Measurements from ENCODE around the gene DLGAP1.

The DLGAP1 gene

DNA sequence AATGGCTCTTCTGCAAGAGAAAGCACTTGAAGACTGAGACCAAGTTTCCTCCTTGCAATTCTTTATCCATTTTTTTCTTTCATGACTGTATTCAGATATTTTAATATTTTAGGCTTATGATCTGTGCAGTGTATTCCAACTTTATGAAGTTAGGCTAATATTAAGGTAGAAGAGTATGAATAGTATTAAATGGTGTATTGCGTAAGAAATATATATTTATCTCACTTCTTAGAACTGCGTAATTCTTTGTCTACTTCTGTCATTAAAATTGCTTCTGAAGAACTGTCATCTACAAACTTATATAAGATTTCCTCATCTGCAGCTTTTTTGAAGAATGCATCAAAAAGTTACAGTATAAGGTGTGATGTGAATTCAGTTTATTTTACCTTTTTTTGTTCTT lies 183.2 kb downstream of the DLGAP1 start (continued):
- TF ChIP-seq, protein P1, sequence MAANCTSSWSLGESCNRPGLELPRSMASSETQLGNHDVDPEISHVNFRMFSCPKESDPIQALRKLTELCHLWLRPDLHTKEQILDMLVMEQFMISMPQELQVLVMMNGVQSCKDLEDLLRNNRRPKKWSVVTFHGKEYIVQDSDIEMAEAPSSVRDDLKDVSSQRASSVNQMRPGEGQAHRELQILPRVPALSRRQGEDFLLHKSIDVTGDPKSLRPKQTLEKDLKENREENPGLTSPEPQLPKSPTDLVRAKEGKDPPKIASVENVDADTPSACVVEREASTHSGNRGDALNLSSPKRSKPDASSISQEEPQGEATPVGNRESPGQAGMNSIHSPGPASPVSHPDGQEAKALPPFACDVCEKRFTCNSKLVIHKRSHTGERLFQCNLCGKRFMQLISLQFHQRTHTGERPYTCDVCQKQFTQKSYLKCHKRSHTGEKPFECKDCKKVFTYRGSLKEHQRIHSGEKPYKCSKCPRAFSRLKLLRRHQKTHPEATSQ (tag by site-specific recombination; IDR thresholded peaks at IDR 0.05) = no peak
- no peak for TF ChIP-seq ZNF223 (tag by site-specific recombination; IDR thresholded peaks at IDR 0.05)

DNA sequence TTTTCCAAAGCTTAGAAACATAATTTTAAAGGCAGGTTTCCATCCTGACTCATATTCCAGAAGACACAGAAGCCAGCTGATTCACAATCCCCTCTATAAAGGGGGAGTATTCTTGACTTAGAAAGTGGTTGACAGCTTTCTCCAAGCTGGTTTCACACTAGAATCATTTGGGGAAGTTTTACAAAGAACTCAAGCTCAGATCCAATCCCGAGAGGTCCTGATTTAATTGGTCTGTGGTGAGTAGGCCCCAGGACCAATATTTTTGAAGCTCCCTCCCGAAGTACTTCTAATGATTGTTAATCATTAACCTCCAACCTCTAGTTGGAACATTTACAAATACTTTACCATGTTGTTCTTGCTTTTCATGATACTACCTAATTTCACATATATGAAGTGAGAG lies 184.1 kb downstream of the DLGAP1 start:
- Histone ChIP-seq H3K4me3 (ENCODE audit: low read depth, low read length) (no peak overlapping the region), H3K36me3 (ENCODE audit: control insufficient read depth in 2 of 2, insufficient read depth in 1 of 2, low read length in 2 of 2) (no peaks in the 10 kb centered on the region), H3K4me1 (ENCODE audit: control insufficient read depth, insufficient read depth, low read length) (no peaks in the 10 kb centered on the region), H3K9me3 (ENCODE audit: control insufficient read depth, insufficient read depth, low read depth, low read length) (no peaks in the 10 kb centered on the region), H3K27ac (ENCODE audit: extremely low read depth, low read depth, low read length) (no peak overlapping the region)
- TF ChIP-seq ZNF596 (tag by site-specific recombination; IDR thresholded peaks at IDR 0.05) (no peak), ZNF138 (tag by site-specific recombination; IDR thresholded peaks at IDR 0.05; ENCODE audit: borderline replicate concordance) (no peak), KLF10 (tag by site-specific recombination; IDR thresholded peaks at IDR 0.05) (no peak), ZBTB21 (tag by site-specific recombination; IDR thresholded peaks at IDR 0.05) (no peak), YY1 (tag by site-specific recombination; IDR thresholded peaks at IDR 0.05) (no peak), ZNF174 (tag by site-specific recombination; IDR thresholded peaks at IDR 0.05) (no peak), ZNF629 (tag by site-specific recombination; IDR thresholded peaks at IDR 0.05) (no peak)
- POLR2A ChIA-PET = no interaction called here
- CTCF ChIA-PET = no interaction called here

DNA sequence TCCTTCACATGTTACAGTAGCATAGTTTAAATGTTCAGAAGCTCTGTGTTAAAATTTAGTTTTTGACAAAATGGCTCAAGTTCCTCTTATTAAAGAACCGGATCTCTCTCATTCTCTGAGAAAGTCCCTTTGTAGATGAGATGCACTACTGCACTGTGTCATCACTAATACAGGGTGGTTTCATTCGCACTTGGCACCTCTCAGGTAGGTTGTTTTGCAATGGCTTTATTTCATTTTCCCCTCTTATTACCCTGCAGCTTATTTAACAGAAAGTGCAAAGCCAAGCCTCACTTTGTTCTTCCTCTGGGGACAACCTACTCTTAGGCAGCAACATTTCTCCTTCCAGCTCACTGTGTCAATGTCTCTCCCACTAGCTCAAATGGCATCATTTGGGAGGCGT lies 185.1 kb downstream of the DLGAP1 start:
- no peak overlapping the region for H3K4me3 ChIP-seq (ENCODE audit: low read depth, low read length)
- POLR2A ChIA-PET = no interaction called here
- H3K27ac ChIP-seq (ENCODE audit: extremely low read depth, low read depth, low read length) = no peak overlapping the region
- no peaks in the 10 kb centered on the region for H3K4me1 ChIP-seq (ENCODE audit: control insufficient read depth, insufficient read depth, low read length)
- H3K9me3 ChIP-seq (ENCODE audit: control insufficient read depth, insufficient read depth, low read depth, low read length) = no peaks in the 10 kb centered on the region
- CTCF ChIA-PET = interaction anchor here (0.7 kb wide), 1 partner anchor 11 kb away, joined by 3 read pairs; no protein-coding TSS in a partner anchor
- no peaks in the 10 kb centered on the region for H3K36me3 ChIP-seq (ENCODE audit: control insufficient read depth in 2 of 2, insufficient read depth in 1 of 2, low read length in 2 of 2)
- TF ChIP-seq ZNF341 (tag by site-specific recombination; IDR thresholded peaks at IDR 0.05; ENCODE audit: low read depth) (no peak), ZNF701 (tag by site-specific recombination; IDR thresholded peaks at IDR 0.05) (no peak), ZNF335 (tag by site-specific recombination; conservative IDR thresholded peaks at IDR 0.05) (no peak), ZNF350 (tag by site-specific recombination; IDR thresholded peaks at IDR 0.05) (no peak), ZSCAN23 (tag by site-specific recombination; IDR thresholded peaks at IDR 0.05) (no peak), ZNF549 (tag by site-specific recombination; IDR thresholded peaks at IDR 0.05) (no peak), ZEB2 (tag by site-specific recombination; IDR thresholded peaks at IDR 0.05) (no peak), ZNF560 (tag by site-specific recombination; IDR thresholded peaks at IDR 0.05; ENCODE audit: borderline replicate concordance) (no peak), ZNF239 (tag by site-specific recombination; IDR thresholded peaks at IDR 0.05) (no peak), OSR2 (tag by site-specific recombination; IDR thresholded peaks at IDR 0.05) (no peak), KLF9 (tag by site-specific recombination; IDR thresholded peaks at IDR 0.05; ENCODE audit: low read depth) (no peak), KLF10 (tag by site-specific recombination; IDR thresholded peaks at IDR 0.05) (no peak), ZNF747 (tag by site-specific recombination; IDR thresholded peaks at IDR 0.05) (no peak), ZNF16 (tag by site-specific recombination; IDR thresholded peaks at IDR 0.05; ENCODE audit: low read depth) (no peak), IKZF3 (tag by site-specific recombination; IDR thresholded peaks at IDR 0.05) (no peak), MYNN (tag by site-specific recombination; IDR thresholded peaks at IDR 0.05; ENCODE audit: borderline replicate concordance) (no peak), ZNF140 (tag by site-specific recombination; IDR thresholded peaks at IDR 0.05) (no peak)
- TF ChIP-seq, protein P2, sequence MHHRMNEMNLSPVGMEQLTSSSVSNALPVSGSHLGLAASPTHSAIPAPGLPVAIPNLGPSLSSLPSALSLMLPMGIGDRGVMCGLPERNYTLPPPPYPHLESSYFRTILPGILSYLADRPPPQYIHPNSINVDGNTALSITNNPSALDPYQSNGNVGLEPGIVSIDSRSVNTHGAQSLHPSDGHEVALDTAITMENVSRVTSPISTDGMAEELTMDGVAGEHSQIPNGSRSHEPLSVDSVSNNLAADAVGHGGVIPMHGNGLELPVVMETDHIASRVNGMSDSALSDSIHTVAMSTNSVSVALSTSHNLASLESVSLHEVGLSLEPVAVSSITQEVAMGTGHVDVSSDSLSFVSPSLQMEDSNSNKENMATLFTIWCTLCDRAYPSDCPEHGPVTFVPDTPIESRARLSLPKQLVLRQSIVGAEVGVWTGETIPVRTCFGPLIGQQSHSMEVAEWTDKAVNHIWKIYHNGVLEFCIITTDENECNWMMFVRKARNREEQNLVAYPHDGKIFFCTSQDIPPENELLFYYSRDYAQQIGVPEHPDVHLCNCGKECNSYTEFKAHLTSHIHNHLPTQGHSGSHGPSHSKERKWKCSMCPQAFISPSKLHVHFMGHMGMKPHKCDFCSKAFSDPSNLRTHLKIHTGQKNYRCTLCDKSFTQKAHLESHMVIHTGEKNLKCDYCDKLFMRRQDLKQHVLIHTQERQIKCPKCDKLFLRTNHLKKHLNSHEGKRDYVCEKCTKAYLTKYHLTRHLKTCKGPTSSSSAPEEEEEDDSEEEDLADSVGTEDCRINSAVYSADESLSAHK (tag by site-specific recombination; IDR thresholded peaks at IDR 0.05) = no peak
- TF ChIP-seq, protein P3, sequence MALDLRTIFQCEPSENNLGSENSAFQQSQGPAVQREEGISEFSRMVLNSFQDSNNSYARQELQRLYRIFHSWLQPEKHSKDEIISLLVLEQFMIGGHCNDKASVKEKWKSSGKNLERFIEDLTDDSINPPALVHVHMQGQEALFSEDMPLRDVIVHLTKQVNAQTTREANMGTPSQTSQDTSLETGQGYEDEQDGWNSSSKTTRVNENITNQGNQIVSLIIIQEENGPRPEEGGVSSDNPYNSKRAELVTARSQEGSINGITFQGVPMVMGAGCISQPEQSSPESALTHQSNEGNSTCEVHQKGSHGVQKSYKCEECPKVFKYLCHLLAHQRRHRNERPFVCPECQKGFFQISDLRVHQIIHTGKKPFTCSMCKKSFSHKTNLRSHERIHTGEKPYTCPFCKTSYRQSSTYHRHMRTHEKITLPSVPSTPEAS (tag by site-specific recombination; IDR thresholded peaks at IDR 0.05) = no peak
- TF ChIP-seq, protein P4, sequence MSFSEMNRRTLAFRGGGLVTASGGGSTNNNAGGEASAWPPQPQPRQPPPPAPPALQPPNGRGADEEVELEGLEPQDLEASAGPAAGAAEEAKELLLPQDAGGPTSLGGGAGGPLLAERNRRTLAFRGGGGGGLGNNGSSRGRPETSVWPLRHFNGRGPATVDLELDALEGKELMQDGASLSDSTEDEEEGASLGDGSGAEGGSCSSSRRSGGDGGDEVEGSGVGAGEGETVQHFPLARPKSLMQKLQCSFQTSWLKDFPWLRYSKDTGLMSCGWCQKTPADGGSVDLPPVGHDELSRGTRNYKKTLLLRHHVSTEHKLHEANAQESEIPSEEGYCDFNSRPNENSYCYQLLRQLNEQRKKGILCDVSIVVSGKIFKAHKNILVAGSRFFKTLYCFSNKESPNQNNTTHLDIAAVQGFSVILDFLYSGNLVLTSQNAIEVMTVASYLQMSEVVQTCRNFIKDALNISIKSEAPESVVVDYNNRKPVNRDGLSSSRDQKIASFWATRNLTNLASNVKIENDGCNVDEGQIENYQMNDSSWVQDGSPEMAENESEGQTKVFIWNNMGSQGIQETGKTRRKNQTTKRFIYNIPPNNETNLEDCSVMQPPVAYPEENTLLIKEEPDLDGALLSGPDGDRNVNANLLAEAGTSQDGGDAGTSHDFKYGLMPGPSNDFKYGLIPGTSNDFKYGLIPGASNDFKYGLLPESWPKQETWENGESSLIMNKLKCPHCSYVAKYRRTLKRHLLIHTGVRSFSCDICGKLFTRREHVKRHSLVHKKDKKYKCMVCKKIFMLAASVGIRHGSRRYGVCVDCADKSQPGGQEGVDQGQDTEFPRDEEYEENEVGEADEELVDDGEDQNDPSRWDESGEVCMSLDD (tag by site-specific recombination; IDR thresholded peaks at IDR 0.05) = no peak
